ENCODE data around the gene TCP11L1.

GRCh38 chr11:33052231-33052630 lies 12.9 kb downstream of the TCP11L1 start:
- TF ChIP-seq CTCF (IDR thresholded peaks at IDR 0.05; ENCODE audit: low read length) = no peak
- no peak for TF ChIP-seq EZH2 (optimal IDR thresholded peaks at IDR 0.05; ENCODE audit: low read depth, low read length)
- TF ChIP-seq EZH2phosphoT487 (IDR thresholded peaks at IDR 0.05; ENCODE audit: low read length) = no peak

All from MM.1S (cell line).